Stimulated activated naive CD8-positive, alpha-beta T cell treated with anti-CD3 and anti-CD28 coated beads, Interleukin-15, Interleukin-2, amounts not matched to agents 100 ng/mL and 50 ng/mL, for 24 hours (primary cell): Measurements from ENCODE around the gene PACRG.

ENCODE experiments used
- H3K27ac Mint-ChIP-seq: one replicate; pipeline ENCODE4 v1.8.0; 2021; ENCODE audit warnings: mild to moderate bottlenecking, mixed read lengths
- H3K27me3 Mint-ChIP-seq: one replicate; pipeline ENCODE4 v1.8.0; 2021; ENCODE audit warnings: mixed read lengths
- H3K36me3 Mint-ChIP-seq: one replicate; pipeline ENCODE4 v1.8.0; 2021; ENCODE audit warnings: low read depth, mixed read lengths
- H3K4me1 Mint-ChIP-seq: one replicate; pipeline ENCODE4 v1.8.0; 2021; ENCODE audit warnings: low read depth, mixed read lengths
- H3K4me3 Mint-ChIP-seq: one replicate; pipeline ENCODE4 v1.8.0; 2021; ENCODE audit warnings: mild to moderate bottlenecking, mixed read lengths
- H3K9me3 Mint-ChIP-seq: one replicate; pipeline ENCODE4 v1.8.0; 2021; ENCODE audit warnings: mixed read lengths

PACRG gene

GRCh38 chr6:163348789-163349680, 621.3 kb downstream of the PACRG start:
- Mint-ChIP-seq H3K36me3 (no peaks in the 10 kb centered on the region), H3K27ac (no peak overlapping the region), H3K4me3 (no peak overlapping the region), H3K27me3 (no peaks in the 10 kb centered on the region), H3K9me3 (no peaks in the 10 kb centered on the region), H3K4me1 (no peaks in the 10 kb centered on the region)

- no peaks in the 10 kb centered on the region for H3K27me3 Mint-ChIP-seq
Observed at GRCh38 chr6:163349696-163350095, 621.9 kb downstream of the PACRG start.

GRCh38 chr6:163351013-163351412, 623.2 kb downstream of the PACRG start:
- H3K4me3 Mint-ChIP-seq = no peak overlapping the region
- no peaks in the 10 kb centered on the region for H3K4me1 Mint-ChIP-seq
- no peaks in the 10 kb centered on the region for H3K36me3 Mint-ChIP-seq
- no peak overlapping the region for H3K27ac Mint-ChIP-seq
- H3K27me3 Mint-ChIP-seq = no peaks in the 10 kb centered on the region
- no peaks in the 10 kb centered on the region for H3K9me3 Mint-ChIP-seq

More at GRCh38 chr6:163349696-163350095, 621.9 kb downstream of the PACRG start:
- no peaks in the 10 kb centered on the region for H3K36me3 Mint-ChIP-seq
- no peaks in the 10 kb centered on the region for H3K9me3 Mint-ChIP-seq
- H3K27ac Mint-ChIP-seq = no peak overlapping the region
- no peaks in the 10 kb centered on the region for H3K4me1 Mint-ChIP-seq
- H3K4me3 Mint-ChIP-seq = no peak overlapping the region

GRCh38 chr6:163352011-163352685, 624.4 kb downstream of the PACRG start:
- Mint-ChIP-seq H3K4me1 (no peaks in the 10 kb centered on the region), H3K4me3 (no peak overlapping the region), H3K9me3 (no peaks in the 10 kb centered on the region), H3K27ac (no peak overlapping the region), H3K27me3 (no peaks in the 10 kb centered on the region), H3K36me3 (no peaks in the 10 kb centered on the region)

- Mint-ChIP-seq H3K36me3 (no peaks in the 10 kb centered on the region), H3K27me3 (no peaks in the 10 kb centered on the region), H3K4me3 (no peak overlapping the region), H3K9me3 (no peaks in the 10 kb centered on the region), H3K4me1 (no peaks in the 10 kb centered on the region), H3K27ac (no peak overlapping the region)
Observed at GRCh38 chr6:163352966-163353365, 625.2 kb downstream of the PACRG start.

GRCh38 chr6:163354085-163354484, 626.3 kb downstream of the PACRG start:
- H3K4me1 Mint-ChIP-seq = no peaks in the 10 kb centered on the region
- H3K36me3 Mint-ChIP-seq = no peaks in the 10 kb centered on the region
- peaks cover 5% of the 10 kb centered on the region for H3K27me3 Mint-ChIP-seq
- no peak overlapping the region for H3K4me3 Mint-ChIP-seq
- H3K27ac Mint-ChIP-seq = no peak overlapping the region
- H3K9me3 Mint-ChIP-seq = no peaks in the 10 kb centered on the region

- H3K27me3 Mint-ChIP-seq = peaks cover 7% of the 10 kb centered on the region
- no peak overlapping the region for H3K27ac Mint-ChIP-seq
- H3K36me3 Mint-ChIP-seq = no peaks in the 10 kb centered on the region
- H3K9me3 Mint-ChIP-seq = no peaks in the 10 kb centered on the region
- H3K4me3 Mint-ChIP-seq = no peak overlapping the region
- H3K4me1 Mint-ChIP-seq = no peaks in the 10 kb centered on the region
Observed at GRCh38 chr6:163354761-163355425, 627.1 kb downstream of the PACRG start.

GRCh38 chr6:163355426-163355991, 627.7 kb downstream of the PACRG start:
- Mint-ChIP-seq H3K4me1 (no peaks in the 10 kb centered on the region), H3K9me3 (no peaks in the 10 kb centered on the region), H3K4me3 (no peak overlapping the region), H3K27me3 (peaks cover 10% of the 10 kb centered on the region), H3K27ac (no peak overlapping the region), H3K36me3 (no peaks in the 10 kb centered on the region)

GRCh38 chr6:163356324-163356723, 628.5 kb downstream of the PACRG start:
- Mint-ChIP-seq H3K4me1 (no peaks in the 10 kb centered on the region), H3K27me3 (peaks cover 11% of the 10 kb centered on the region), H3K36me3 (no peaks in the 10 kb centered on the region), H3K27ac (no peak overlapping the region), H3K9me3 (no peaks in the 10 kb centered on the region), H3K4me3 (no peak overlapping the region)

- Mint-ChIP-seq H3K9me3 (no peaks in the 10 kb centered on the region), H3K36me3 (no peaks in the 10 kb centered on the region), H3K4me1 (no peaks in the 10 kb centered on the region), H3K27ac (no peak overlapping the region), H3K27me3 (peaks cover 13% of the 10 kb centered on the region), H3K4me3 (no peak overlapping the region)
Observed at GRCh38 chr6:163356743-163357142, 629.0 kb downstream of the PACRG start.

GRCh38 chr6:163364641-163365040, 636.9 kb downstream of the PACRG start:
- H3K27ac Mint-ChIP-seq = no peak overlapping the region
- H3K36me3 Mint-ChIP-seq = no peaks in the 10 kb centered on the region
- no peak overlapping the region for H3K4me3 Mint-ChIP-seq
- H3K9me3 Mint-ChIP-seq = no peaks in the 10 kb centered on the region
- peaks cover 14% of the 10 kb centered on the region for H3K27me3 Mint-ChIP-seq
- H3K4me1 Mint-ChIP-seq = no peaks in the 10 kb centered on the region
